Retinal pigment epithelial cell (primary cell): Measurements from ENCODE around the gene IFI30.

Experiments used
- DNase-seq: peaks from one replicate; pipeline ENCODE4 v3.0.0-alpha.2; 2010; ENCODE audit warnings: low read depth
- H3K4me3 ChIP-seq: 2 replicates; pipeline ENCODE4 v1.5.1; 2011; ENCODE audit warnings: mild to moderate bottlenecking, low read length, control low read depth, moderate library complexity
- TF ChIP-seq, protein P1 (sequence below): conservative IDR thresholded peaks from 2 replicates; pipeline ENCODE4 v1.5.1; 2011; ENCODE audit warnings: low read depth, low read length, control low read depth, inconsistent platforms

Gene IFI30

DNA sequence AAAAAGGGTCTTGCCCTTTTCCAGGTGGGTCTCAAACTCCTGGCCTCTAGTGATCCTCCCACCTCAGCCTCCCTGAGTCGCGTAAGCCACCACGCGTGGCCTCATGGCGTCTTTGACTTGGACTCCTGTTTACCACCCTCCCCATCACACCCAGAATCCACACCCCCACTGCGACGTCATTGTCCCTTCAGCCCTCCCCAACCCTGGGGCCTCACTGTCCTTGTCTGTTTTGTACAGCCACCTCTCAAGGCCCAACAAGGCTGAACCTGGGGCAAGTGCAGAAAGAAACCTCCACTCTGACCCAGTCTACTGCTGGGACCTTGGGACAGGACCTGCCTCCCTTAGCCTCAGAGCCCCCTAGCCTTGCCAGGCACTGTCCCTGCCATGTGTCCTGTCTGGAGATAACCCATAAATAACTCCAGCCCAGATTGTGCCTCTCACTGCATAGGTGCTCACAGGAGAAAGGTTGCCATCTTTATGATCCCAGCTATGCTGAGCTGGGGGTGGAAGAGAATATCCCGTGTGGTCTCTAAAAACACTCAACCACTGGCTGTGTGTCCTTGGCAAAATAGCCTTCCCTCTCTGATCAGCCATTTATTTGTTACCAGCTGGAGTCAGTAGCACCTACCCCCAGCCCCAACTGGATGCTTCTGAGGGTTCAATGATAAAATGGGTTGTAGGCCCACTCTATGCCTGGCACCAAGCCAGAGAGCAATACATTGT lies 1.8 kb upstream of the IFI30 start:
- H3K4me3 ChIP-seq: no peak overlapping the region
- TF ChIP-seq, protein P1, sequence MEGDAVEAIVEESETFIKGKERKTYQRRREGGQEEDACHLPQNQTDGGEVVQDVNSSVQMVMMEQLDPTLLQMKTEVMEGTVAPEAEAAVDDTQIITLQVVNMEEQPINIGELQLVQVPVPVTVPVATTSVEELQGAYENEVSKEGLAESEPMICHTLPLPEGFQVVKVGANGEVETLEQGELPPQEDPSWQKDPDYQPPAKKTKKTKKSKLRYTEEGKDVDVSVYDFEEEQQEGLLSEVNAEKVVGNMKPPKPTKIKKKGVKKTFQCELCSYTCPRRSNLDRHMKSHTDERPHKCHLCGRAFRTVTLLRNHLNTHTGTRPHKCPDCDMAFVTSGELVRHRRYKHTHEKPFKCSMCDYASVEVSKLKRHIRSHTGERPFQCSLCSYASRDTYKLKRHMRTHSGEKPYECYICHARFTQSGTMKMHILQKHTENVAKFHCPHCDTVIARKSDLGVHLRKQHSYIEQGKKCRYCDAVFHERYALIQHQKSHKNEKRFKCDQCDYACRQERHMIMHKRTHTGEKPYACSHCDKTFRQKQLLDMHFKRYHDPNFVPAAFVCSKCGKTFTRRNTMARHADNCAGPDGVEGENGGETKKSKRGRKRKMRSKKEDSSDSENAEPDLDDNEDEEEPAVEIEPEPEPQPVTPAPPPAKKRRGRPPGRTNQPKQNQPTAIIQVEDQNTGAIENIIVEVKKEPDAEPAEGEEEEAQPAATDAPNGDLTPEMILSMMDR: no peak
- DNase-seq: no peak

DNA sequence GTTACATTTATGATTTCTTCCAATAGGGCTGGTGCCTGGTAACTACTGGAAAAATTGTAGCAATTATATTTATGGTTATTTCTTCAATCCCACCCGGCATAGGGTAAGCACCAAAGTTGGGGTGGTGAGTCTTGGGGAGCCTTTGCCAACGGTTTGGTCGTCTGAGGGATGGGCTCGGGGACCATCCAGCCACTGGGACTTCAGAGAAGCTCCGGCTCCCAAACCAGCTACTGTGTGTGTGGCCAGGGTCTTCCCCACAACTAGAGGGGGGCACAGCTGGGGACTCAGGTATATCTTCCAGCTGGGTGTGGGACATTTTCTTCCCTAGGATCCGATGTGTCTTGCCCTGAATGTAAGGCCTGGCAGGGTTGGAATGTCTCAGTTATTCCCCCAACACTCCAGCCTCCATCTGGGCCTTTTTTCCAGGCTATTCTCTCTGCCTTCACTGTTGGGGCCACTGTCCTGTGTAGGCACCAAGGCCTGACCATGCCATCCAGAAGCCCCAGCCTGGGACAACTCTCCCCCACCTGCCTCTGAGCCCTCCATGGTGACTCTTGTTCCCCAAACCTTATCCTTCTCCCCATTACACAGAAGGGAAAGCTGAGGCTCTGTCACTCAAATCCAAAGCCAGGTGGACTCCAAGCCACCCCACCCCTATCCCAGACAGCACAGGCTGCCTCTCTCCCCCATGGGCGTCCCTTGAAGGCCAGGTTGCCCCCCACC lies 1.1 kb upstream of the IFI30 start:
- H3K4me3 ChIP-seq: no peak overlapping the region
- no peak for DNase-seq
- TF ChIP-seq, protein P1: no peak

DNA sequence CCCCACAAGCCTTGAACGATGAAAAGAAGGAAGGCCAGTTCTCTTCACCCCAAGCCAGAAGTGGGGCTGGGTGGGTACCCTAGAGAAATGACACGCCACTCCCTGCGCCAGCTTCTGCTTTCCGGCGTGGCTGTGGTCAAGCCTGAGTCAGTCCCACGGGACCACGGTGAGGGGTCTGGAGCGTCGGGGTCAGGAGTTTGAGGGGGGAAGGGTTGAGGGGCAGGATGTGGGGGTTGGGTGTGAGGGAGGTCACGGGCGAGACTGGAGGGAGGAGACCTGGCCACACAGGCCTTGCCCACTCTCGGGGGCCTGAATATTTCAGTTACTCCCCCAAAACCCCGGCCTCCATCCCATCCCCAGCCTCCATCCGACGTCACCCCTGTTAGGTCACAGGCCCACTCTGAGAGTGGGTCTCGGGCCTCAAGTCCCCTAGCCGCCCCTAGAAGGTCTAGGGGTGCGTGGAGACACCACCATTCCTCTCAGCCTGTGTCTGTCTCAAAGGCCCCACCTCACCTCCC lies 500 bp upstream of the IFI30 start:
- H3K4me3 ChIP-seq: peak overlapping the region; percentile 61
- TF ChIP-seq, protein P1: no peak
- no peak for DNase-seq

DNA sequence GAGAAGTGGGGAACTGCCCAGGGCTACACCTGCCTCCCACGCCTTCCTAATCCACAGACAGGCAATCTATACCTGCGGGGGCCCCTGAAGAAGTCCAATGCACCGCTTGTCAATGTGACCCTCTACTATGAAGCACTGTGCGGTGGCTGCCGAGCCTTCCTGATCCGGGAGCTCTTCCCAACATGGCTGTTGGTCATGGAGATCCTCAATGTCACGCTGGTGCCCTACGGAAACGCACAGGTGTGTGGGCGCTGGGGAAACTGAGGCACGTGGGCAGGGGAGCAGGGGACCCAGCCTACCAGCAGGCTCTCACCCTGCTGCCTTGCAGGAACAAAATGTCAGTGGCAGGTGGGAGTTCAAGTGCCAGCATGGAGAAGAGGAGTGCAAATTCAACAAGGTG lies 1.4 kb downstream of the IFI30 start:
- peak overlapping the region; percentile 1 for H3K4me3 ChIP-seq
- no peak for DNase-seq
- TF ChIP-seq, protein P1: no peak

DNA sequence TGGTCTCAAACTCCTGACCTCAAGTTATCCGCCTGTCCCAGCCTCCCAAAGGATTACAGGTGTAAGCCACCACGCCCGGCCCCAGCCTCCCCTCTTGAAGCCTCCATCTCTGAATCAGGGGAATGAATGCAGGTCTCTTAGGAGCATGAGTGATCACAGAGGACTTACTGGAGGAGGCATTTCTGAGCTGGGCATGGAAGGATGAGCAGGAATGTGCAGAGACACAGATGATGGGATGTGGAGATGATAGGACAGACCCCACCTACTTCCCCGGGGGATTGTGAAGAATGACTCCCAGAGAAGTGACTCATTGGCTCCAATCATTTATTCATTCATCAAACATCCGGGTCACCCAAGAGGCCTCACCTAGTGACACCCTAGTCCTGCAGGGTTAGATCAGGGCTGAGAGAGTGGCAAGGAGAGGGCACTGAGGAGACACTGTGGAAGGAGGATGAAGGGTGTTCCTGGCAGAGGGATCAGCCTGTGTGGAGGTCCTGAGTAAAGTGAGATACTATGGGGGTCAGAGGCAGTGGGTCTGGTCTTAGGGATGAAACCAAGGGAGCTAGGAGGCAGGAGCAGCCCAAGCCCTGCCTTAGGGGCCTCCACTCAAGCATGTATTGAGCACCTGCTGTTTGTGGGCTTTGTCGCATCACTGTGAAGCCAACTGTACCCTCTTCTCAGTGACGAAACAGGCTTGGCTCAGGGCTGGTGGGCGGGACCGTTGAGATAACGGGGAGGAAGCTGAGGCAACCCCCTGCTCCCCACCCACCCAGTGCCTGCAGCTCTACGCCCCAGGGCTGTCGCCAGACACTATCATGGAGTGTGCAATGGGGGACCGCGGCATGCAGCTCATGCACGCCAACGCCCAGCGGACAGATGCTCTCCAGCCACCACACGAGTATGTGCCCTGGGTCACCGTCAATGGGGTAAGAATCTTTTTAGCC lies 3.0 kb downstream of the IFI30 start:
- H3K4me3 ChIP-seq: no peak overlapping the region
- TF ChIP-seq, protein P1: no peak
- DNase-seq: no peak

DNA sequence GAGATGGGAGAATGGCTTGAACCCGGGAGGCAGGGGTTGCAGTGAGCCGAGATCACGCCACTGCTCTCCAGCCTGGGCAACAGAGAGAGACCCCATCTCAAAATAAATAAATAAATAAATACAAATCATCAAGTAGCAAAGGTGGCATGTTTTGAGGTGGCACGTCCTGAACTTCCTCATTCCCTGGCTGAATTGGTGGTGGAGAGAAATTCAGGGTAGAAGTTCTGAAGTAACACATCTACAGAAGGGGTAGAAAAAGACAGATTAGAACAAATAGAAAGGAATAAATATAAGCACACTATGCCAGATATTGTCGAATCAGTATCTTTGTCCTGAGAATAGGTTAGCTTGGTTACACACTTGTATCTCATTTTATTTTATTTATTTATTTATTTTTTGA lies 6.3 kb downstream of the IFI30 start:
- no peak overlapping the region for H3K4me3 ChIP-seq
- DNase-seq: no peak
- TF ChIP-seq, protein P1: no peak
